Neural progenitor cell (in vitro differentiated cells): ENCODE data around the gene CD276. TPM values are rescaled to one million over a fixed set of nuclear protein-coding genes. Genes with fewer than 3 reads are reported as not detected.

Experiments used
- DNase-seq: peaks from one replicate; pipeline ENCODE4 v3.0.0-alpha.2; 2016; ENCODE audit warnings: low spot score
- H2AFZ ChIP-seq: fragments of 200-600 bp; sonication (generic); replicated peaks from 2 replicates; pipeline ENCODE4 v1.6.1; 2016; ENCODE audit warnings: antibody characterized with exemption
- H3F3A ChIP-seq: fragments of 200-600 bp; sonication (generic); 2 replicates; pipeline ENCODE4 v1.6.1; 2016; ENCODE audit warnings: antibody characterized with exemption, low read depth
- H3K27ac ChIP-seq: fragments of 200-600 bp; sonication (generic); 2 replicates; pipeline ENCODE4 v1.5.1; 2016; ENCODE audit warnings: mild to moderate bottlenecking
- H3K27me3 ChIP-seq: fragments of 200-600 bp; sonication (generic); 2 replicates; pipeline ENCODE4 v1.6.1; 2016; ENCODE audit warnings: mild to moderate bottlenecking, moderate library complexity
- H3K36me3 ChIP-seq: fragments of 200-600 bp; sonication (generic); 2 replicates; pipeline ENCODE4 v1.5.1; 2016
- H3K4me1 ChIP-seq: fragments of 200-600 bp; sonication (generic); 2 replicates; pipeline ENCODE4 v1.6.1; 2016; ENCODE audit warnings: mixed run types
- H3K4me2 ChIP-seq: fragments of 200-600 bp; sonication (generic); 2 replicates; pipeline ENCODE4 v1.6.1; 2016
- H3K4me3 ChIP-seq: fragments of 200-600 bp; sonication (generic); 2 replicates; pipeline ENCODE4 v1.5.1; 2016
- H3K79me2 ChIP-seq: fragments of 200-600 bp; sonication (generic); 2 replicates; pipeline ENCODE4 v1.6.1; 2016; ENCODE audit warnings: low read depth
- H3K9ac ChIP-seq: fragments of 200-600 bp; sonication (generic); 2 replicates; pipeline ENCODE4 v1.6.1; 2016
- H3K9me3 ChIP-seq: fragments of 200-600 bp; sonication (generic); 2 replicates; pipeline ENCODE4 v1.5.1; 2016; ENCODE audit warnings: low read depth
- H4K20me1 ChIP-seq: fragments of 200-600 bp; sonication (generic); 2 replicates; pipeline ENCODE4 v1.6.1; 2016; ENCODE audit warnings: low read depth
- H3K27ac Mint-ChIP-seq: 3 replicates; pipeline ENCODE4 v1.8.0; 2021; ENCODE audit warnings: mixed read lengths
- H3K27me3 Mint-ChIP-seq: 2 replicates; pipeline ENCODE4 v1.8.0; 2022; ENCODE audit warnings: low read depth, mild to moderate bottlenecking, inconsistent platforms, moderate library complexity, mixed read lengths; ENCODE audit not compliant: insufficient read depth
- H3K36me3 Mint-ChIP-seq: 3 replicates; pipeline ENCODE4 v1.8.0; 2021; ENCODE audit warnings: mixed read lengths
- H3K4me1 Mint-ChIP-seq: 3 replicates; pipeline ENCODE4 v1.8.0; 2021; ENCODE audit warnings: mixed read lengths
- H3K4me3 Mint-ChIP-seq: 3 replicates; pipeline ENCODE4 v1.8.0; 2021; ENCODE audit warnings: mild to moderate bottlenecking, moderate library complexity, mixed read lengths
- H3K9me3 Mint-ChIP-seq: 3 replicates; pipeline ENCODE4 v1.8.0; 2020; ENCODE audit warnings: mixed read lengths
- EZH2 ChIP-seq: fragments of 200-600 bp; sonication (generic); IDR thresholded peaks from 2 replicates; pipeline ENCODE4 v1.6.1; 2017; ENCODE audit warnings: antibody characterized with exemption, mild to moderate bottlenecking, moderate library complexity
- EZH2phosphoT487 ChIP-seq: fragments of 200-600 bp; sonication (generic); IDR thresholded peaks from 2 replicates; pipeline ENCODE4 v1.6.1; 2017; ENCODE audit warnings: antibody characterized with exemption
- total RNA-seq: library from RNA; depleted of rRNA; stranded (reverse); fragments of >200 nt; gene quantifications from 2 replicates; pipeline ENCODE4 v1.2.3, GENCODE V29; 2015; ENCODE audit warnings: low replicate concordance
- TF ChIP-seq, protein P1 (sequence below): fragments of 200-600 bp; sonication (generic); IDR thresholded peaks from 2 replicates; pipeline ENCODE4 v1.5.1; 2017; ENCODE audit warnings: antibody characterized with exemption, mild to moderate bottlenecking

CD276 gene
- total RNA-seq, 1 donor from 2014 or later = 62.2 TPM

DNA sequence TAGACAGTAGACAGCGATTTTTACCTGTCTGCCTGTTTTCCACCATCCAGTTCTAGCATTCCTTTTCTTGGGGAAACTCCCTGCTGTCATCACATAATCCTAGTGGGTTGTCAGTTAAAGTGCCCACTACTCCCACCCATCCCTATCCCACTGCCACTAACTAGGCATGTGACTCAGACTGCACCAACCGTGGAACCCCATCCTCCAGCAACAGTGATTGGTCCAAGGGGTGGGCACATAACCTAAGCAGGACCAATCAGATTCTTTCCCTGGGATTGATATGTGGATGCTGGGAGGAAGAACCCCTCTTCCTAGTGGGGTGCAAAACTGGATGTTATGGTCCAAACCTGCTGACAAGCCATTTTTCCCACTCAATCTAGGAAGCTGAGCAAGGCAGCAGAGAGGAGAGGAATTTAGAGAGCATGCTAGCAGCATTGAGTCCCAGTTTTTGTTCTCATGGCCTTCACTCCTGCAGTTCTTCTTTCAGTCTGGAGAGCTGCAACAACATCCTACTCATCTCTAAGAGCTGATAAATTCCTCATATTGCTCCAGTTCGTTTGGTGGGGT is 72.8 kb downstream of the CD276 start:
- no peak overlapping the region for H3K4me3 ChIP-seq
- H3K27me3 Mint-ChIP-seq = peaks cover 4% of the 10 kb centered on the region
- peaks cover 5% of the 10 kb centered on the region for H4K20me1 ChIP-seq
- H3K36me3 Mint-ChIP-seq = no peaks in the 10 kb centered on the region
- no peak overlapping the region for H3K4me2 ChIP-seq
- no peaks in the 10 kb centered on the region for H3K36me3 ChIP-seq
- no peak overlapping the region for H3K9ac ChIP-seq
- peaks cover 11% of the 10 kb centered on the region for H3K4me1 Mint-ChIP-seq
- no peaks in the 10 kb centered on the region for H3K79me2 ChIP-seq
- no peaks in the 10 kb centered on the region for H3K9me3 Mint-ChIP-seq
- H2AFZ ChIP-seq = no peak overlapping the region
- no peak overlapping the region for H3K4me3 Mint-ChIP-seq
- H3K4me1 ChIP-seq = peaks cover 11% of the 10 kb centered on the region
- H3K27ac ChIP-seq = no peak overlapping the region
- DNase-seq = no peak
- peaks cover 14% of the 10 kb centered on the region for H3F3A ChIP-seq
- H3K27ac Mint-ChIP-seq = no peak overlapping the region
- H3K27me3 ChIP-seq = peaks cover 41% of the 10 kb centered on the region
- TF ChIP-seq EZH2 = no peak
- TF ChIP-seq, protein P1, sequence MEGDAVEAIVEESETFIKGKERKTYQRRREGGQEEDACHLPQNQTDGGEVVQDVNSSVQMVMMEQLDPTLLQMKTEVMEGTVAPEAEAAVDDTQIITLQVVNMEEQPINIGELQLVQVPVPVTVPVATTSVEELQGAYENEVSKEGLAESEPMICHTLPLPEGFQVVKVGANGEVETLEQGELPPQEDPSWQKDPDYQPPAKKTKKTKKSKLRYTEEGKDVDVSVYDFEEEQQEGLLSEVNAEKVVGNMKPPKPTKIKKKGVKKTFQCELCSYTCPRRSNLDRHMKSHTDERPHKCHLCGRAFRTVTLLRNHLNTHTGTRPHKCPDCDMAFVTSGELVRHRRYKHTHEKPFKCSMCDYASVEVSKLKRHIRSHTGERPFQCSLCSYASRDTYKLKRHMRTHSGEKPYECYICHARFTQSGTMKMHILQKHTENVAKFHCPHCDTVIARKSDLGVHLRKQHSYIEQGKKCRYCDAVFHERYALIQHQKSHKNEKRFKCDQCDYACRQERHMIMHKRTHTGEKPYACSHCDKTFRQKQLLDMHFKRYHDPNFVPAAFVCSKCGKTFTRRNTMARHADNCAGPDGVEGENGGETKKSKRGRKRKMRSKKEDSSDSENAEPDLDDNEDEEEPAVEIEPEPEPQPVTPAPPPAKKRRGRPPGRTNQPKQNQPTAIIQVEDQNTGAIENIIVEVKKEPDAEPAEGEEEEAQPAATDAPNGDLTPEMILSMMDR = no peak
- TF ChIP-seq EZH2phosphoT487 = no peak
- no peaks in the 10 kb centered on the region for H3K9me3 ChIP-seq

DNA sequence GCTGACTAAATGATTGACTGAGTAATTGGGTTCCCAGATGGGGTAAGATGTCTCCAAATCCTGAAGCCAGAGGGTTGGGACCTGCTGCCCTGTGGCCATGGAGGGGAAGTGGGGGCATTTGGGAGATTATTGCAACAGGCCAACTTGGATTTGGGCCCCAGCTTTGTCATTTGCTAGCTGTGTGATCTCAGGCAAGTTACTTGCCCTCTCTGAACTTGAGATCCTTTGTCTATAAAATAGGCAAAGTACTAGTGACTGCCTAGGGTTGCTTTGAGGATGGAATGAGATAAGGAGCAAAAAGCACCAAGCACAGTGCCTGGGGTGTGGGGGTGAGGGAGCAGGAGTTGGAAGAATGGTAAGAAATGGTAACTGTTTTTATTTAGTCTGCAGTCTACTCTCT is 73.4 kb downstream of the CD276 start:
- Histone ChIP-seq H3K4me3 (no peak overlapping the region), H4K20me1 (peaks cover 5% of the 10 kb centered on the region), H3K79me2 (no peaks in the 10 kb centered on the region), H3K4me1 (peaks cover 11% of the 10 kb centered on the region), H3K9me3 (no peaks in the 10 kb centered on the region), H3F3A (peaks cover 14% of the 10 kb centered on the region), H3K27ac (no peak overlapping the region), H3K4me2 (no peak overlapping the region), H2AFZ (no peak overlapping the region), H3K27me3 (peaks cover 36% of the 10 kb centered on the region), H3K9ac (no peak overlapping the region), H3K36me3 (no peaks in the 10 kb centered on the region)
- no peak for TF ChIP-seq EZH2phosphoT487
- no peak for TF ChIP-seq EZH2
- TF ChIP-seq, protein P1 = no peak
- peaks cover 11% of the 10 kb centered on the region for H3K4me1 Mint-ChIP-seq
- H3K27me3 Mint-ChIP-seq = peaks cover 4% of the 10 kb centered on the region
- DNase-seq = no peak
- no peak overlapping the region for H3K4me3 Mint-ChIP-seq
- no peak overlapping the region for H3K27ac Mint-ChIP-seq
- no peaks in the 10 kb centered on the region for H3K36me3 Mint-ChIP-seq
- H3K9me3 Mint-ChIP-seq = no peaks in the 10 kb centered on the region

DNA sequence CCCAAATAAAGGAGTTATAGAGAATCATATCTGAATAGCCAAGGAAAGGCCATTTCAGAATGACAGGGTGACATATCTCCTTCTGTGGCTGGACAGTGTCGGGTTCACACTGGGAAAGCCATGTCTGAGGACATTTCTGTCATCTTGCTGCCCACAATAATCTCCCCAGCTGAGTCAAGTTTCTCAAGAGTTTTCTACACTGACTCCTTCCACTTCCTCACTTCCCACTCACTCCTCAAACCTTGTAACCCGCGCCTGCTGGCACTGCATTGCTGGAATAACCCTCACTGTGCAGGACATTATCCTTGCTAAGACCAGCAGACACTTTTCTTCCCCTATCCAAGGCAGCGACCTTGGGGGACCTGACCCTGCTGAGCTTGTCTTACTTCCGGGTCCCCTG is 74.3 kb downstream of the CD276 start:
- Histone ChIP-seq H2AFZ (no peak overlapping the region), H3K27ac (no peak overlapping the region), H3F3A (peaks cover 11% of the 10 kb centered on the region), H4K20me1 (peaks cover 4% of the 10 kb centered on the region), H3K36me3 (no peaks in the 10 kb centered on the region), H3K4me1 (peaks cover 8% of the 10 kb centered on the region), H3K9me3 (no peaks in the 10 kb centered on the region), H3K9ac (no peak overlapping the region), H3K79me2 (no peaks in the 10 kb centered on the region), H3K27me3 (peaks cover 28% of the 10 kb centered on the region), H3K4me2 (no peak overlapping the region), H3K4me3 (no peak overlapping the region)
- Mint-ChIP-seq H3K36me3 (no peaks in the 10 kb centered on the region), H3K9me3 (no peaks in the 10 kb centered on the region), H3K4me3 (no peak overlapping the region), H3K27ac (no peak overlapping the region), H3K27me3 (peaks cover 4% of the 10 kb centered on the region), H3K4me1 (peaks cover 10% of the 10 kb centered on the region)
- no peak for DNase-seq
- TF ChIP-seq EZH2phosphoT487 (no peak), EZH2 (no peak)
- TF ChIP-seq, protein P1 = no peak
